GM21619 (cell line): ENCODE results near the gene CLIC1.
"Not testable (repeated sequence)": the region's sequence is repeated elsewhere in the genome, so short reads cannot be mapped to it uniquely, and the experiment has no call there.

Experiments used
- ATAC-seq: cut with Tn5 transposase; IDR thresholded peaks from one replicate; pipeline ENCODE4 v1.9.1; 2021; ENCODE audit not compliant: unreplicated experiment

Gene CLIC1

GRCh38 chr6:31723980-31724691 is 12.2 kb downstream of the CLIC1 start:
- ATAC-seq, result no peak

- ATAC-seq, result no peak
Observed at GRCh38 chr6:31723245-31723979, 12.9 kb downstream of the CLIC1 start, which contains the start of gene MPIG6B. Gene MPIG6B, plus strand, starts transcription at chr6:31723373. Its CDS starts 11 bp downstream, at chr6:31723384.

GRCh38 chr6:31722173-31722572 is 14.2 kb downstream of the CLIC1 start:
- no peak for ATAC-seq

- no peak for ATAC-seq
Observed at GRCh38 chr6:31721351-31722020, 14.8 kb downstream of the CLIC1 start, which contains the start of gene LY6G6C. Gene LY6G6C, minus strand, starts transcription at chr6:31721746. Its CDS starts 67 bp downstream, at chr6:31721679.

GRCh38 chr6:31720196-31720770 is 16.0 kb downstream of the CLIC1 start:
- ATAC-seq, result no peak

GRCh38 chr6:31719001-31719400 is 17.3 kb downstream of the CLIC1 start:
- no peak for ATAC-seq

GRCh38 chr6:31718265-31718664 is 18.1 kb downstream of the CLIC1 start:
- no peak for ATAC-seq

- ATAC-seq, result no peak
Observed at GRCh38 chr6:31717499-31718222, 18.7 kb downstream of the CLIC1 start.

GRCh38 chr6:31715022-31715958 is 21.0 kb downstream of the CLIC1 start, which contains the start of gene LY6G6D:
Gene LY6G6D, plus strand, starts transcription at chr6:31715348. Its CDS starts 8 bp downstream, at chr6:31715356.
- no peak for ATAC-seq

GRCh38 chr6:31713991-31714684 is 22.2 kb downstream of the CLIC1 start:
- ATAC-seq, result no peak

- no peak for ATAC-seq
Observed at GRCh38 chr6:31713465-31713864, 22.9 kb downstream of the CLIC1 start.

GRCh38 chr6:31712296-31712695 is 24.0 kb downstream of the CLIC1 start:
- ATAC-seq, result no peak

GRCh38 chr6:31711233-31711632 is 25.1 kb downstream of the CLIC1 start:
- no peak for ATAC-seq

GRCh38 chr6:31710523-31711219 is 25.7 kb downstream of the CLIC1 start:
- ATAC-seq, result no peak

- not testable (repeated sequence) for ATAC-seq
Observed at GRCh38 chr6:31709157-31709556, 27.2 kb downstream of the CLIC1 start.

GRCh38 chr6:31708224-31708623 is 28.1 kb downstream of the CLIC1 start:
- ATAC-seq, result no peak

GRCh38 chr6:31707701-31708100 is 28.6 kb downstream of the CLIC1 start:
- ATAC-seq, result no peak

GRCh38 chr6:31706599-31706998 is 29.7 kb downstream of the CLIC1 start, which contains the start of gene LY6G6F:
Gene LY6G6F, plus strand, starts transcription at chr6:31706866. Its CDS starts 41 bp downstream, at chr6:31706907.
- no peak for ATAC-seq
